ENCODE results near the gene ST8SIA6. TPM values are rescaled to one million over a fixed set of nuclear protein-coding genes. Genes with fewer than 3 reads are reported as not detected.

The ST8SIA6 gene
- total and polyA plus RNA-seq, 2 of the 8 experiments (the other 6 are each of a cell fraction or from before 2014, with no cell fraction given): 0.70 to 1.1 TPM

GRCh38 chr10:17476073-17476472 is 21.7 kb upstream of the ST8SIA6 start:
- no peak overlapping the region for H2BK12ac ChIP-seq (ENCODE audit: low read depth, low read length)
- no peak overlapping the region for H3K27ac ChIP-seq (ENCODE audit: low read depth, low read length)
- peaks cover 0 to 1% (median 0%) of the 10 kb centered on the region in 4 experiments; a peak in 1 of 7 replicates for H3K27me3 ChIP-seq (replicated peaks in 1 of 4; ENCODE audit: control insufficient read depth in 3 of 4, extremely low read depth in 1 of 4, insufficient read depth in 3 of 4, low read length in 3 of 4)
- no peaks in the 10 kb centered on the region; a peak in 1 of 7 replicates for H3K4me1 ChIP-seq (replicated peaks in 1 of 4; ENCODE audit: control insufficient read depth in 3 of 4, insufficient read depth in 4 of 4, low read length in 3 of 4)
- H4K8ac ChIP-seq (ENCODE audit: extremely low read depth, insufficient read depth, low read length): no peak overlapping the region
- FAIRE-seq (no peak), DNase-seq (ENCODE audit: low read depth in 1 of 2, low spot score in 2 of 2) (no peak)
- no peak overlapping the region for H2BK5ac ChIP-seq (ENCODE audit: low read depth, low read length)
- no peak overlapping the region for H2BK20ac ChIP-seq (ENCODE audit: low read length)
- H2BK120ac ChIP-seq (replicated peaks; ENCODE audit: low read depth, low read length): no peak overlapping the region
- POLR2A ChIA-PET (ENCODE audit: partially characterized antibody): no interaction called here
- H3K79me1 ChIP-seq (ENCODE audit: low read depth, low read length): no peaks in the 10 kb centered on the region
- CTCF ChIA-PET (ENCODE audit: partially characterized antibody): no interaction called here
- H3K4me2 ChIP-seq (ENCODE audit: insufficient read depth in 1 of 2, low read depth in 2 of 2, low read length in 2 of 2): no peak overlapping the region
- no peak overlapping the region for H3K4ac ChIP-seq (replicated peaks; ENCODE audit: insufficient read length, low read depth, low read length)
- H3K23ac ChIP-seq (ENCODE audit: insufficient read length): no peak overlapping the region
- H3K23me2 ChIP-seq (ENCODE audit: low read depth, low read length): no peaks in the 10 kb centered on the region
- no peaks in the 10 kb centered on the region for H4K20me1 ChIP-seq (replicated peaks in 1 of 2; ENCODE audit: control insufficient read depth in 1 of 2, insufficient read depth in 2 of 2, low read length in 2 of 2)
- H4K91ac ChIP-seq (replicated peaks; ENCODE audit: insufficient read length, low read length): no peak overlapping the region
- H3K18ac ChIP-seq (ENCODE audit: extremely low read depth, low read length): no peak overlapping the region
- no peak overlapping the region for H2AFZ ChIP-seq (ENCODE audit: low read length)
- H3K9ac ChIP-seq (replicated peaks in 1 of 4; ENCODE audit: extremely low read depth in 1 of 4, low read depth in 3 of 4, low read length in 3 of 4): no peak overlapping the region
- H2BK15ac ChIP-seq (ENCODE audit: low read length): no peak overlapping the region
- no peaks in the 10 kb centered on the region for H3K36me3 ChIP-seq (ENCODE audit: control insufficient read depth in 2 of 4, insufficient read depth in 4 of 4, low read length in 3 of 4)
- H2AK5ac ChIP-seq (ENCODE audit: low read depth, low read length): no peak overlapping the region
- no peaks in the 10 kb centered on the region for H3K9me3 ChIP-seq (ENCODE audit: insufficient read depth in 2 of 2, low read depth in 1 of 2, low read length in 1 of 2)
- H3K56ac ChIP-seq (replicated peaks; ENCODE audit: insufficient read length, low read depth, low read length): no peak overlapping the region
- H3K14ac ChIP-seq (ENCODE audit: insufficient read length): no peak overlapping the region
- H4K5ac ChIP-seq (ENCODE audit: insufficient read length, low read depth, low read length): no peak overlapping the region
- H3K79me2 ChIP-seq (ENCODE audit: control insufficient read depth in 1 of 2, insufficient read depth in 2 of 2, low read length in 2 of 2): no peaks in the 10 kb centered on the region
- WGBS, 2 experiments (ENCODE audit: extremely low coverage in 1 of 2, insufficient coverage in 1 of 2, insufficient read length in 1 of 2, insufficient replicate concordance in 2 of 2, low coverage in 1 of 2, low lambda C conversion rate in 2 of 2, missing lambda C conversion rate in 1 of 2): 86% methylated on average over 1 of the region's 1 CpG; no CpG with 5 or more reads in 1 of the 2 experiments
- H3K4me3 ChIP-seq (ENCODE audit: extremely low read depth in 1 of 4, insufficient read depth in 2 of 4, low read depth in 3 of 4, low read length in 4 of 4): no peak overlapping the region
- TF ChIP-seq SP4 (IDR thresholded peaks at IDR 0.05; ENCODE audit: low read length) (no peak), MAFK (IDR thresholded peaks at IDR 0.05; ENCODE audit: low read depth, low read length) (no peak), BACH1 (IDR thresholded peaks at IDR 0.05; ENCODE audit: low read length) (no peak), SP1 (IDR thresholded peaks at IDR 0.05; ENCODE audit: low read depth, low read length) (no peak), CEBPB (IDR thresholded peaks at IDR 0.05; ENCODE audit: low read depth, low read length) (no peak), HDAC6 (IDR thresholded peaks at IDR 0.05; ENCODE audit: low read depth, low read length) (no peak), EZH2 (IDR thresholded peaks at IDR 0.05; ENCODE audit: low read depth, low read length, severe bottlenecking) (no peak), ASH2L (IDR thresholded peaks at IDR 0.05; ENCODE audit: low read length) (no peak), POLR2AphosphoS5 (IDR thresholded peaks at IDR 0.05; ENCODE audit: low read depth, low read length) (no peak), RFX5 (IDR thresholded peaks at IDR 0.05; ENCODE audit: borderline replicate concordance, low read depth, low read length) (no peak), SIN3A (conservative IDR thresholded peaks at IDR 0.05 in 1 of 2, IDR thresholded peaks at IDR 0.05 in 1 of 2; ENCODE audit: low read depth in 1 of 2, low read length in 2 of 2) (no peak), ZNF274 (IDR thresholded peaks at IDR 0.05; ENCODE audit: borderline replicate concordance, extremely low read depth, low read length) (no peak), CHD2 (IDR thresholded peaks at IDR 0.05; ENCODE audit: low read length) (no peak), POLR2A (IDR thresholded peaks at IDR 0.05; ENCODE audit: control extremely low read depth in 1 of 2, low read depth in 2 of 2, low read length in 2 of 2) (no peak), CBX8 (IDR thresholded peaks at IDR 0.05; ENCODE audit: borderline replicate concordance, low read depth, low read length) (no peak)
- TF ChIP-seq, protein P1, sequence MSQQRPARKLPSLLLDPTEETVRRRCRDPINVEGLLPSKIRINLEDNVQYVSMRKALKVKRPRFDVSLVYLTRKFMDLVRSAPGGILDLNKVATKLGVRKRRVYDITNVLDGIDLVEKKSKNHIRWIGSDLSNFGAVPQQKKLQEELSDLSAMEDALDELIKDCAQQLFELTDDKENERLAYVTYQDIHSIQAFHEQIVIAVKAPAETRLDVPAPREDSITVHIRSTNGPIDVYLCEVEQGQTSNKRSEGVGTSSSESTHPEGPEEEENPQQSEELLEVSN (IDR thresholded peaks at IDR 0.05): no peak

Measured in H1 (cell line).